Mammary epithelial cell (primary cell): ENCODE data around the gene POP4.

ENCODE experiments used
- EZH2 ChIP-seq: IDR thresholded peaks from 2 replicates; pipeline ENCODE4 v1.6.1; 2012; ENCODE audit warnings: low read length, inconsistent platforms, borderline replicate concordance
- TF ChIP-seq, protein P1 (sequence below), 2 donors: IDR thresholded peaks in 1 of 2; conservative IDR thresholded peaks in 1 of 2; 2 replicates each; pipeline ENCODE4 v1.5.1; 2011 to 2012; ENCODE audit warnings: inconsistent platforms in 2 of 2, low read length in 2 of 2, mild to moderate bottlenecking in 2 of 2, control low read depth in 1 of 2, low read depth in 1 of 2; ENCODE audit not compliant: insufficient read depth in 1 of 2; ENCODE audit errors: extremely low read depth in 1 of 2

DNA sequence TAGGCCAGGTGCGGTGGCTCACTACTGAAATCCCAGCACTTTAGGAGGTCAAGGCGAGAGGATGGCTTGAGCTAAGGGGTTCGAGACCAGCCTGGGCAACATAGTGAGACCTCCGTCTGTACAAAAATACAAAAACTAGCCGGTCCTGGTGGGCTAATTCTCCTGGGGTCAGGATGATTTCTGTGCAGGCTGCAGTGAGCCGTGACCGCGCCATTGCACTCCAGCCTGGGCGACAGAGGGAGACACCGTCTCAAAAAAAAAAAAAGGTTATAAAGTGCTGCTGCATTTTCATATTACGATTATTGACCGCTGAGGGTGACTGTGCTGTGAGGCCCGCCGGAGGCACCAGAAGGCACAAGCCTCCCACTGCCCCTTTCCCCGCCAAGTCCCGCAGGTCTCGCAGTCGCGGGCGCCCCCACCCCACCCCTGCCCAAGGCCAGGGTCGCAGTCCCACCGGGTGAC, 58.7 kb downstream of the POP4 start:
- TF ChIP-seq, protein P1, sequence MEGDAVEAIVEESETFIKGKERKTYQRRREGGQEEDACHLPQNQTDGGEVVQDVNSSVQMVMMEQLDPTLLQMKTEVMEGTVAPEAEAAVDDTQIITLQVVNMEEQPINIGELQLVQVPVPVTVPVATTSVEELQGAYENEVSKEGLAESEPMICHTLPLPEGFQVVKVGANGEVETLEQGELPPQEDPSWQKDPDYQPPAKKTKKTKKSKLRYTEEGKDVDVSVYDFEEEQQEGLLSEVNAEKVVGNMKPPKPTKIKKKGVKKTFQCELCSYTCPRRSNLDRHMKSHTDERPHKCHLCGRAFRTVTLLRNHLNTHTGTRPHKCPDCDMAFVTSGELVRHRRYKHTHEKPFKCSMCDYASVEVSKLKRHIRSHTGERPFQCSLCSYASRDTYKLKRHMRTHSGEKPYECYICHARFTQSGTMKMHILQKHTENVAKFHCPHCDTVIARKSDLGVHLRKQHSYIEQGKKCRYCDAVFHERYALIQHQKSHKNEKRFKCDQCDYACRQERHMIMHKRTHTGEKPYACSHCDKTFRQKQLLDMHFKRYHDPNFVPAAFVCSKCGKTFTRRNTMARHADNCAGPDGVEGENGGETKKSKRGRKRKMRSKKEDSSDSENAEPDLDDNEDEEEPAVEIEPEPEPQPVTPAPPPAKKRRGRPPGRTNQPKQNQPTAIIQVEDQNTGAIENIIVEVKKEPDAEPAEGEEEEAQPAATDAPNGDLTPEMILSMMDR (conservative IDR thresholded peaks at IDR 0.05 in 1 of 2, IDR thresholded peaks at IDR 0.05 in 1 of 2; ENCODE audit: extremely low read depth in 1 of 2, insufficient read depth in 1 of 2, low read depth in 1 of 2, low read length in 2 of 2) = no peak
- no peak for TF ChIP-seq EZH2
